GM19025 (cell line): Measurements from ENCODE around the gene GTSF1L.

Experiments used
- ATAC-seq: cut with Tn5 transposase; IDR thresholded peaks from one replicate; pipeline ENCODE4 v1.9.1; 2021; ENCODE audit warnings: mild to moderate bottlenecking, low read depth, moderate library complexity; ENCODE audit not compliant: unreplicated experiment

GTSF1L gene

DNA sequence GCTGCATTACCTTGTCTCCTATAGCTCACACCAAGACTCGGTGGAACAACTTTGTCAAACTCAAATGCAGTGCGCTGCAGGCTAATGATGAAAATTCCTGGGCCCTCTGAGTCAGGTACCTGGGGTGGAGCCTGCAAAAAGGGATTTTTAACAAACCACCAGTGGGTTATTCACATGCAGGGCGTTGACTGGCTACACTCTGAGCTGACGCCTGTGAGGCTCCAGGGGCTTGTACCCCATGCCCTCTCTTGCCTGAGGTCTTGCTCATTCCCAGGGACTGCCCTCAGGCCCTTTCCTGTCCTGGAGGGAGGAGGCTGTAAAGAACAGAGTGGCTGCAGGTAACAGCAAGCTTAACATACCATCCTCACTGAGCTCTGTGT lies 9.2 kb downstream of the GTSF1L start:
- ATAC-seq: no peak

DNA sequence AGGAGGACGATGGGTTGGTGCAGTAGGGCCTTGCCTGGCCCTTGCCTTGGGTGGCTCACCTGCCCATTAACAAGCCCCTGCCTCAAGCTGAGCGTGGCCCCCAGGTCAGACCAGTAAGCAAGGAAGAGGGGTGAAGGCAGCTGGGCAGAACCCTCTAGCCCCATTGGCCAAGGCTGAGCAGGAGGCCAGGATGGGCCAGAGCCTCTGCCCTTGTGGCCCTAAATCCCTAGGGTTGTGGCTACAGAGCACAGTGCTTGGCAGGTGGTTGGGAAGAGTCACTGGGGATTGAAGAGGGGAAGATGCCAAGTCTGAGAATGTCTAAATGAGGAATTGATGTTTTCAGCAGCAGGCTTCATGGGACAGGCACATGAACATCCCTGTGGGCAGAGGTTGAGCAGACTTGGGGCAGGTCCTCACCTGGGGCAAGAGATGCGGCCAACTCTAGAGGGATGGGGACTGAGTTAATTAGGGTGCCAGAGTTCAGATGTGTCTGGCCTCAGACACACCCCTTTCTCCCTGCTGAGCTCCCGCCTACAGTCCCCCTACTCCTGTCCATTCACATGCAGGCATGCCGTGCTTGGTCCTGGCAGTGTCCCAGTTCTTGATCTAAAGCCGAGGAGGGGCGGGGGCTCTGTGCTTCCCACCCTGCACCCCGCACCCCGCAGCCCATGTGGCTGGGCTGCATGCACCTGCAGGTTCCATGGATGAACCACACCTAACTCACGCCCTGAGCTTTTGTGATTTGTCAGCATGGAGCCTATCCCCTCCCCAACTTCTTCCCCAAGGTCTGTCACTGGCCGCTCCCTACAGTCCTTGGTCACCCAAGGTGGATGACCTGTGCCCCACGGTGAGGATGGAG lies 9.8 kb downstream of the GTSF1L start:
- no peak for ATAC-seq

GRCh38 chr20:43716123-43716522 lies 10.7 kb downstream of the GTSF1L start:
- ATAC-seq: no peak

DNA sequence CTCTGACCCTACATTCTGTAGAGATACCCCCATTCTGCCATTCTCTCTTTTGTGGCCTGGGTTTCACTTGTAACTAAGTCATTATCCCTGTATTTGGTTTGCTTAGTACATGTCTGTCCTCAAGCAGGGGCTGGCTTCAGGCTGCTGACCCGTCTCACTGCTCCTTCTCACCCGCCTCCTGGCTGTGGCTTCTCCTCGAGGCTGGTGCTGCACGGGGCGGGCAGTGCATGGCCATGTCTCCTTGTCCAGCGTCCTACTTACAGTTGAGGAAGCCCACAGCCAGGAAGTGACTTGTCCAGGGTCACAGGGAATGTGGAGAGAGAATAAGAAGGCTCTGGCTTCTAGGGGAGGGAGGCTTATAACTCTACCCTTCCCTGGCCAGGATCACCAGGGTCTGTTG lies 11.3 kb downstream of the GTSF1L start:
- no peak for ATAC-seq

- no peak for ATAC-seq
Observed at GRCh38 chr20:43715044-43715443, 11.8 kb downstream of the GTSF1L start.

DNA sequence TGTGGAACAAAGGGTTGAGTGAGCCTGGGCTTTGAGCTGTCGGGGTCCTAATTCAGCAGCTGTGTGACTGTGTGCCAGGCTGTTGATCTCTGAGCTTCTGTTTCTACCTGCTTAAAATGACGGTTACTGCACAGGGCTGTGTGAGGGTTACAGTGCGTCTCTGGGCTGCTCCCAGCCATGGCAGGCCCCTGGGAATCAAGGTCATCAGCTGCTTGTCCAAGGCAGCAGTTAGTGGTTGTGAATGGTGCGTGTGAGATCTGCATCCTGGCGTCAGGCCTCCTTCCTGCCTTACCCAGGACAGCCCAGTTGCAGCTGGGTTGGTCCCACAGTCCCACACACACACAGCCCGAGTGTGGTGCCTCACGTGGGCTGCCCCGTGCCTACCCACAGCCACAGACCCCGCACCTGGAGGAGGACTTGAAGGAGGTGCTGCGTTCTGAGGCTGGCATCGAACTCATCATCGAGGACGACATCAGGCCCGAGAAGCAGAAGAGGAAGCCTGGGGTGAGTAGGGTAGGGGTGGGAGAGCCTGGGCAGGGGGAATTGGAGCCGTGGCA lies 15.6 kb downstream of the GTSF1L start:
- ATAC-seq: no peak

DNA sequence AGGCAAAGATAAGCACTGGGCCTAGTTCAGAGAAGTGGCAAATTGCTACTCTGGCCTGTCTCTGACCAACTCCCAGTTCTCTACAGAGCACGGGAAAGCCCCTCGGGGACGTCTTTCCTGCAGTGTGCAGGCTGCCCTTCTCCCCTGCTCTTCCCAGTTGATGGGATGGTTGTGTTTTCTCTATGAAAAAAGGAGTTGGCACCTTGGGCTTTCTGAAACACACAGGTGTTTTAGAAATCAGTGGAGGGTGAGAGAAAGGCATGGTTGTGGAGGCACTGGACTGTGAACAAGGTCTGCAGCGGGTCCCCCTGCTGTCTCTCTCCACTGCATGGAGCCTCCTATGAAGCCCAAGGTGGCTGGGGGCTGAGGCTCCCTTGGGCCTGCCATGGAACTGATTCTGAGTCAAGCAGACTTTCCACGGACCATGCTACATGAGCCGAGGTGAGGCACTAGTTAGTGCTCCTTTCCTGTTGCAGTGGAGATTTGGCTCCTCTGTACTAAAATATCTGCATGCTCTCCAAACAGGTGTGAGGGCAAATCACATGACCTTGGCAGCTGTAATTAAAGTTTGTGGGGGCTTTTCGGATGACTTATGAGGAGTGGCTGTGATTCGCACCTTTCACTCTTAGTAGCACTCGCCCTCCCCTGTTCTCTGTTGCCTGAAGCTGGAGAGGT lies 16.3 kb downstream of the GTSF1L start:
- ATAC-seq: peak; percentile 59

DNA sequence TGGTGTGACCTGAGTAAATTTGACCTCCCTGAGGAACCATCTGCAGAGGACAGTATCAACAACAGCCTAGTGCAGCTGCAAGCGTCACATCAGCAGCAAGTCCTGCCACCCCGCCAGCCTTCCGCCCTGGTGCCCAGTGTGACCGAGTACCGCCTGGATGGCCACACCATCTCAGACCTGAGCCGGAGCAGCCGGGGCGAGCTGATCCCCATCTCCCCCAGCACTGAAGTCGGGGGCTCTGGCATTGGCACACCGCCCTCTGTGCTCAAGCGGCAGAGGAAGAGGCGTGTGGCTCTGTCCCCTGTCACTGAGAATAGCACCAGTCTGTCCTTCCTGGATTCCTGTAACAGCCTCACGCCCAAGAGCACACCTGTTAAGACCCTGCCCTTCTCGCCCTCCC lies 24.3 kb downstream of the GTSF1L start:
- no peak for ATAC-seq

DNA sequence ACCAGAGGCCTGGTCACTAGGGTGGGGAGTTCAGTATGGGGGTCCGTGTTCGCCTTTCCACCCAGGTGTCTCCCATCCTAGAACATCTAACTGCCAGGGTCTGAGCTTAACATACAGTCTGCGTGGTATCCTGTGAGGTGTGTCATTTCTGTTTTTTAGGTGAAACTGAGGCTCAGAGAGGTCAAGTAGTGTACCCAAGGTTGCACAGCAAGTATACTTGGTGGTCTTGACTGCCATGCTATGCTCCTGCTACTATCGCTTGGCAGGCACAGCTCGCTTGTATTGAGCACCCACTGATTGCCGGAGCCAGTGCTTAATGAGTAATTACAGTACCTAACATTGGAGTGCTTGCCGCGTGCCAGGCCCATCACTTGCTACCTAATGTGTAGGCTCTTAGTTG lies 26.2 kb downstream of the GTSF1L start:
- ATAC-seq: no peak

DNA sequence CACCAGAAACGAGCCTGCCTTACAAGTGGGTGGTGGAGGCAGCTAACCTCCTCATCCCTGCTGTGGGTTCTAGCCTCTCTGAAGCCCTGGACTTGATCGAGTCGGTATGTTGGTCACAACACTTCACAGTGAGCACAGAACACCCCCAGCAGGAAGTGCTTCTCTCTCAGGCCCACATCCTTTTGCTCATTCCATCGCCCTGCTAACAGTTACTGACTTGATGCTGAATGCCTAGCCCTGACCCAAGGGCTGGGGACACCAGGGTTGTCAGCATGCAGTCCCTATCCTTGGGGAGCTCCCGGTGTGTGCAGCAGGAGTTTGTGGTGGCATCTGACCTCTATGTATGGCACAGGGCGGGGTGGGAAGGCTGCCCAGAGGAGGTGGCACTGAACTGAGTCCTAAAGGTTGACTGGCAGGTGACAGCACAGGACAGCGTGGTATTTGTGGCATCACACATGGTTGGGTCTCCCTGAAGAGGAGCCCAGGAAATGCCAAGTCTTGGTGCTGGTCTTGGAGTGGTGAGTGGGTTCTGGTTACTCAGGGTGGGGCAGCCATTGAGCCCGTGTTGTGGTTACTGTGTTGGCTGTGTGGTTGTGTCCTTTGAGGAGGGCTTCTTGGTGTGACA lies 26.7 kb downstream of the GTSF1L start:
- ATAC-seq: no peak

GRCh38 chr20:43695571-43695970 lies 31.2 kb downstream of the GTSF1L start:
- no peak for ATAC-seq

DNA sequence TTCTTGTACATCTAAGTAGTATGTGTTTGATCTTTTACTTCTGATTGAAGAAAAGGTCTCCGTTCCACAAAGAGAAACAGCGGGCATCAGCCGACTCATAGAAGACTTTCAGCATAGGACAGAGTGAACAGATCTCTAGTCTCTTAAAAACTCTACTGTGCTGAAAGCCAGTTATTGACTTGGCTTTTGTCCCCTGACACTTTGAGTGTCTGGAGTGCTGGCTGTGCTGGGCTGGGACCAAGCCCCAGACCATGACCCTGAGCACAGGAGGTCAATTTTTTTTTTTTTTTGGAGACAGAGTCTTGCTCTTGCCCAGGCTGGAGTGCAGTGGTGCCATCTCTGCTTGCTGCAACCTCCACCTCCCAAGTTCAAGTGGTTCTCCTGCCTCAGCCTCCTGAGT lies 32.0 kb downstream of the GTSF1L start:
- ATAC-seq: no peak

GRCh38 chr20:43691928-43692524 lies 34.8 kb downstream of the GTSF1L start:
- ATAC-seq: no peak

DNA sequence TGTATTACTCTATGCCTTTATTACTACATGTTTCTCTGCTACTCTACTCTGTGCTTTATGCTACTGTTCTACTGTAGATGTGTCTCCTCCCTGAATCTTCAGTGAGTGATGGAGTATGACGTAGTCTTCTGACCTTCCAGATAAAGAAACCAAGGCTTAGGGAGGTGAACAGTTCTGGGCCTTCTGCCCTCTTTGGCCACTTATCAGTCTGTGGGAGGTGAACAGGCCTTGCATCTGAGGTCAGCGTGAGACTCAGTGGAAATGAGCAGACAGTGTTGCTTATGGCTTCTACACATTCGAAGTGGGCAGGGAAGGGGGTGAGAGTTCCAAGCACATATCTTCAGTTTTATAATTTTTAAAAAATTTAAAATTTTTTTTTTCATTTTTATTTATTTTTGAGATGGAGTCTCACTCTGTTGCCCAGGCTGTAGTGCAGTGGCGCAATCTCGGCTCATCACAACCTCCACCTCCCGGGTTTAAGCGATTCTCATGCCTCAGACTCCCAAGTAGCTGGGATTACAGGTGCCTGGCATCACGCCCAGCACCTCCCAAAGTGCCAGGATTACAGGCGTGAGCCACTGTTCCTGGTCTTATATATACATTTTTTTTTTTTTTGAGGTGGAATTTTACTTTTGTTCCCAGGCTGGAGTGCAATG lies 35.7 kb downstream of the GTSF1L start:
- no peak for ATAC-seq

GRCh38 chr20:43689165-43689564 lies 37.6 kb downstream of the GTSF1L start:
- ATAC-seq: no peak

DNA sequence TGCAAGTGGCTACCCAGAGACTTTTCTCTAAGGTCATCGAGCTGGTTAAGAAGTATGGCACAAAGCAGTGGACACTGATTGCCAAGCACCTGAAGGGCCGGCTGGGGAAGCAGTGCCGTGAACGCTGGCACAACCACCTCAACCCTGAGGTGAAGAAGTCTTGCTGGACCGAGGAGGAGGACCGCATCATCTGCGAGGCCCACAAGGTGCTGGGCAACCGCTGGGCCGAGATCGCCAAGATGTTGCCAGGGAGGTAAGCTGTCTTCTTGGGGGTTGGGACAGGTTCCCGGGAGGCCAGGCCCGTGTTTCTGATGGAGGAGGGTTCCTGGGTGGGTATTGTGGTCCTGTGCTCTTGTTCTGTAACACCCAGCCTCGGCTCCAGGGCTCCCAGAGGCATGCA lies 40.0 kb downstream of the GTSF1L start:
- ATAC-seq: no peak

- peak; percentile 16 for ATAC-seq
Observed at GRCh38 chr20:43682446-43682845, 44.4 kb downstream of the GTSF1L start.

GRCh38 chr20:43681991-43682410 lies 44.8 kb downstream of the GTSF1L start:
- ATAC-seq: peak; percentile 95

DNA sequence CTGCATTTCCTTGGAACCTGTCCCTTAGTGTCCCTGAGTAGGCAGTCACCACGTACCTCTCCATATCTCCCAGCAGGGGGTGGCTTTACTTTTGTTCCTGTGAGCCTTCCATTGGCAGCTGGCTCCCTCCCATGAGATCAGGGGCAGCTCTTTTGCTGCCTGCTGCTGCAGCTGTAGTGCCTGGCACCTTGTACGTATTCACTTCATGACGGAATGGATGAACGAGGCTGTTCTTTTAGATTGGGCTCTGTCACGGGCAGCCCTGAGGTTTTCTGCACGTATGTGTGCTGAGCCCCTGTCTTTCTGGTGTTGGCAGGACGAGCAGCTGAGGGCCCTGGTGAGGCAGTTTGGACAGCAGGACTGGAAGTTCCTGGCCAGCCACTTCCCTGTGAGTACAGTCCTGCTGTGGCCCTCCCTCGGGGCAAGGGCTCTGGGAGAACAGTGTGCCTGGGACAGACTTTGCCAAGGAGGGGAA lies 45.3 kb downstream of the GTSF1L start:
- ATAC-seq: peak; percentile 6

GRCh38 chr20:43680981-43681380 lies 45.8 kb downstream of the GTSF1L start:
- no peak for ATAC-seq
